ENCODE data around the gene ERG28. TPM values are rescaled to one million over a fixed set of nuclear protein-coding genes. Genes with fewer than 3 reads are reported as not detected.

Gene ERG28
- total RNA-seq, 1 donor from 2014 or later: 26.3 TPM

DNA sequence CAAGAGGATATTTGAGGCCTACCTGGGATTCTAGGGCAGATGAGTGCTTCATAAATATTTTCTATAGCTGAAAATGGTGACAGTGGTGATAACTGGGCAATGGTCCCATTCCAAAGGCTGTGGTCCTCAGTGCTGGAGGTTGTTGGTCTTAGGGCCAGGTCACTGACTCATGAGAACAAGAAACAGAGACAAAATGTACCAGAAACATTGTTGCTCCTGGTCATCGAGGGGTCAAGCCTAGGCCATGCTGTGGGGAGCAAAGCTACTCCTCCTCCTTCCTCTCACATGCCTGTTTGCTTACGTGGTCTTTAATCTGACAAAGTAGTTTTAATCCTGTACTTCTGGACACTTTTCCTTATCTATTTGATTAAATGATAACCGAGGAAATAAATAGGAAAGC is 33.8 kb downstream of the ERG28 start:
- peaks cover 4% of the 10 kb centered on the region for H3K9me3 Mint-ChIP-seq
- H3K36me3 Mint-ChIP-seq: peaks cover 2% of the 10 kb centered on the region
- DNase-seq (ENCODE audit: low spot score in 2 of 2, unreplicated experiment in 2 of 2): no peak
- H3K4me3 Mint-ChIP-seq: no peak overlapping the region
- TF ChIP-seq, protein P1, sequence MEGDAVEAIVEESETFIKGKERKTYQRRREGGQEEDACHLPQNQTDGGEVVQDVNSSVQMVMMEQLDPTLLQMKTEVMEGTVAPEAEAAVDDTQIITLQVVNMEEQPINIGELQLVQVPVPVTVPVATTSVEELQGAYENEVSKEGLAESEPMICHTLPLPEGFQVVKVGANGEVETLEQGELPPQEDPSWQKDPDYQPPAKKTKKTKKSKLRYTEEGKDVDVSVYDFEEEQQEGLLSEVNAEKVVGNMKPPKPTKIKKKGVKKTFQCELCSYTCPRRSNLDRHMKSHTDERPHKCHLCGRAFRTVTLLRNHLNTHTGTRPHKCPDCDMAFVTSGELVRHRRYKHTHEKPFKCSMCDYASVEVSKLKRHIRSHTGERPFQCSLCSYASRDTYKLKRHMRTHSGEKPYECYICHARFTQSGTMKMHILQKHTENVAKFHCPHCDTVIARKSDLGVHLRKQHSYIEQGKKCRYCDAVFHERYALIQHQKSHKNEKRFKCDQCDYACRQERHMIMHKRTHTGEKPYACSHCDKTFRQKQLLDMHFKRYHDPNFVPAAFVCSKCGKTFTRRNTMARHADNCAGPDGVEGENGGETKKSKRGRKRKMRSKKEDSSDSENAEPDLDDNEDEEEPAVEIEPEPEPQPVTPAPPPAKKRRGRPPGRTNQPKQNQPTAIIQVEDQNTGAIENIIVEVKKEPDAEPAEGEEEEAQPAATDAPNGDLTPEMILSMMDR (IDR thresholded peaks at IDR 0.05; ENCODE audit: unreplicated experiment): no peak
- H3K27me3 Mint-ChIP-seq (ENCODE audit: low read depth): no peaks in the 10 kb centered on the region
- H3K27ac Mint-ChIP-seq: no peak overlapping the region
- peaks cover 2% of the 10 kb centered on the region for H3K4me1 Mint-ChIP-seq

DNA sequence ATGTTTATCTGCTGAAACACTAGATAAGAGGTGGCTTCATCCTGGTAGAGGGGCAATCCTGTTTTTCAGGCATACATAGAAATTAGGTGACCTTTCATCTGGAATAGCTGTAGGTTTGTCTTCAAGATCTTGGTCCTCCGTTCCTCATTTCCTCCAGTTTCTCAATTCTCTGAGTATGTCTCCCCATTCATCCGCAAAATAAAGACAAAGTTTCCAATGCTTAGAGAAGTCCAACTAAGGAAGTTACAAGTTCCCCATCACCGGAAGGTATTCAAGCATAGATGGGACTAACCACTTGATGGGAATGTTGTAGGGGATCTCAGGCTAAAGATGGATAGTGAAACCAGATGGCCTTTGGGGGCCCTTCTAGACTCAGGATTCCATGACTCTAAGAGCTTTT is 34.3 kb downstream of the ERG28 start:
- Mint-ChIP-seq H3K9me3 (peaks cover 4% of the 10 kb centered on the region), H3K4me1 (peaks cover 2% of the 10 kb centered on the region), H3K27ac (no peak overlapping the region), H3K36me3 (peaks cover 2% of the 10 kb centered on the region), H3K4me3 (no peak overlapping the region), H3K27me3 (ENCODE audit: low read depth) (no peaks in the 10 kb centered on the region)
- DNase-seq (ENCODE audit: low spot score in 2 of 2, unreplicated experiment in 2 of 2): no peak
- TF ChIP-seq, protein P1 (IDR thresholded peaks at IDR 0.05; ENCODE audit: unreplicated experiment): no peak

DNA sequence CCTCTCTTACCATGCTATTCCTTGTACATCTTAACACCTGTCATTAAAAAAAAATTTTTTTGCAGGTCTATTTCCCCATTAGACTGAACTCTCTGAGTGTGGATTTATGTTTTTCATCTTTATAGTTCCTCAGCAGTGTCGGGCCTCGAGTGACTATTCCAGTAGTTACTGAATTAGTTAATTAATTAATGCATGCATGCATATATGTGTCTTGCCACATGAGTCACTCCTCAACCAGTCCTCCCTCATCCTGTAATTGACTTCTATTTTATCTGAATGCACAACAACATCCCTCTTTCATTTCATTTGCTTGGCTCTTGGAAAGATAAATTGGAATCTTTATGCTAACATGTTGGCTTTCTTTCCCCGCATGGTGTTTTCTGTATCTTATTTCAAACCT is 35.6 kb downstream of the ERG28 start:
- Mint-ChIP-seq H3K4me1 (peaks cover 2% of the 10 kb centered on the region), H3K36me3 (peaks cover 2% of the 10 kb centered on the region), H3K9me3 (peaks cover 4% of the 10 kb centered on the region), H3K4me3 (no peak overlapping the region), H3K27me3 (ENCODE audit: low read depth) (no peaks in the 10 kb centered on the region), H3K27ac (no peak overlapping the region)
- DNase-seq (ENCODE audit: low spot score in 2 of 2, unreplicated experiment in 2 of 2): no peak
- TF ChIP-seq, protein P1 (IDR thresholded peaks at IDR 0.05; ENCODE audit: unreplicated experiment): no peak

DNA sequence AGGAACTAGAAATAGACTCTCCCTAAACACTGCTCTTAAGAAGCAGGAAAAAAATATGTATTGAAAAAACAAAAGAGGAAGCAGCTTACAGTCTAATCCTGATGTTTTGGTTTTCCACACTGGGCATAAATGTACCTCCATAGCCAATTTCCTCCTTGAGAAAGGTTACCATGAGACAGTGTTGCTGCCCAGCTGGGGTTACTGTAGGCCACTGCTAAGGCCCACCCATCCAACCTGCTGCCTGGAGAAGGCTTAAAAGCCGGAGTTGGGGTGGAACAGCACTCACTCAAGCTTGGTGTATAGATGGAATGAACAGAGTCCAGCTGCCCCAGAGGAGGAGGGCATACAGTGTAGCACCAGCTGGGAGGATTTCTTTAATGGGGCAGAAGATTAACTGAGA is 41.1 kb downstream of the ERG28 start:
- Mint-ChIP-seq H3K27ac (no peak overlapping the region), H3K9me3 (peaks cover 1% of the 10 kb centered on the region), H3K4me1 (no peaks in the 10 kb centered on the region), H3K27me3 (ENCODE audit: low read depth) (no peaks in the 10 kb centered on the region), H3K36me3 (no peaks in the 10 kb centered on the region), H3K4me3 (no peak overlapping the region)
- TF ChIP-seq, protein P1 (IDR thresholded peaks at IDR 0.05; ENCODE audit: unreplicated experiment): no peak
- no peak for DNase-seq (ENCODE audit: low spot score in 2 of 2, unreplicated experiment in 2 of 2)

GRCh38 chr14:75615200-75615599 is 45.5 kb downstream of the ERG28 start:
- Mint-ChIP-seq H3K36me3 (no peaks in the 10 kb centered on the region), H3K27me3 (ENCODE audit: low read depth) (no peaks in the 10 kb centered on the region), H3K9me3 (peaks cover 12% of the 10 kb centered on the region), H3K4me1 (no peaks in the 10 kb centered on the region), H3K4me3 (no peak overlapping the region), H3K27ac (no peak overlapping the region)
- DNase-seq (ENCODE audit: low spot score in 2 of 2, unreplicated experiment in 2 of 2): no peak
- TF ChIP-seq, protein P1 (IDR thresholded peaks at IDR 0.05; ENCODE audit: unreplicated experiment): no peak

DNA sequence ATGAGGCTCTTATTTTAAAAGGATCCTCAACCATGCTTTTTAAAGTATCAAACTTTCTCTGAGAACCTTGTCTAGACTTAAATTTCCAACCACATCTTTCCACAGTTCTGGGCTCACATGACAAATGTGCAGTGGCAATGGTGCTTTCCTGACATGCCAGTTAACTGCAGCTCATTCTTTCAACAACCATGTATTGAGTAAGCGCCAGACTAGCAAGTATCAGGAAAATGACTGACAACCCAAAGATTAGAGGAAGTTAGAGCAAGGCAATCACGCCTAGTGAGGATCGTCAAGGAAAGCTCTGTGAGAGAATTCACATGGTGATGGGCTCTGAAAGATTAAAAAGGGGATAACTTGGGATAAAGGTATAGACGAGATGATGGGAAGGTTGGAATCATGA is 46.5 kb downstream of the ERG28 start:
- Mint-ChIP-seq H3K9me3 (peaks cover 12% of the 10 kb centered on the region), H3K27me3 (ENCODE audit: low read depth) (no peaks in the 10 kb centered on the region), H3K4me3 (no peak overlapping the region), H3K4me1 (no peaks in the 10 kb centered on the region), H3K36me3 (no peaks in the 10 kb centered on the region), H3K27ac (no peak overlapping the region)
- DNase-seq (ENCODE audit: low spot score in 2 of 2, unreplicated experiment in 2 of 2): no peak
- TF ChIP-seq, protein P1 (IDR thresholded peaks at IDR 0.05; ENCODE audit: unreplicated experiment): no peak

All from mesothelial cell of epicardium (in vitro differentiated cells).